Endothelial cell of umbilical vein (primary cell): ENCODE data around the gene CCR4. TPM values are rescaled to one million over a fixed set of nuclear protein-coding genes. Genes with fewer than 3 reads are reported as not detected.

ENCODE experiments used
- BruUV-seq: library from RNA; stranded (reverse); fragments of 400-500 nt; replicated peaks from 2 replicates; lab custom pipeline; 2021; lab: Mats Ljungman, UMichigan
- CTCF ChIA-PET: fragments of 300-600, 350-600 bp; sonication (Branson Sonifier 250); formaldehyde crosslinking; loops from one replicate; lab custom pipeline; 2021; ENCODE audit warnings: antibody characterized with exemption, inconsistent platforms; lab: Charles Lee
- POLR2A ChIA-PET: fragments of 300-600, 350-600 bp; sonication (Branson Sonifier 250); formaldehyde crosslinking; loops from one replicate; lab custom pipeline; 2021; ENCODE audit warnings: antibody characterized with exemption, inconsistent platforms; lab: Charles Lee
- DNase-seq: peaks from one replicate; pipeline ENCODE4 v3.0.0-alpha.2; 2011; ENCODE audit warnings: low read depth, low spot score
- FAIRE-seq: peaks from 2 replicates; lab custom pipeline; 2011; peaks lifted over from hg19 to GRCh38; lab: Jason Lieb, UNC
- H2AFZ ChIP-seq: 2 replicates; pipeline ENCODE4 v1.6.0; 2012; ENCODE audit warnings: low read depth, low read length, control low read depth, inconsistent platforms
- H3K27ac ChIP-seq: 2 replicates; pipeline ENCODE4 v1.5.1; 2011; ENCODE audit warnings: low read depth, mild to moderate bottlenecking, control low read depth, low read length, moderate library complexity; ENCODE audit not compliant: insufficient read depth
- H3K27me3 ChIP-seq, 2 experiments: 2 replicates each; pipeline versions ENCODE4 v1.6.0 to v1.6.1; 2011; ENCODE audit warnings: low read length in 2 of 2, mixed read lengths in 1 of 2; ENCODE audit not compliant: control insufficient read depth in 2 of 2, insufficient read depth in 2 of 2
- H3K36me3 ChIP-seq, 2 experiments: 2 replicates in 1 of 2; 3 replicates in 1 of 2; pipeline ENCODE4 v1.5.1; 2011; ENCODE audit warnings: low read length in 2 of 2, mild to moderate bottlenecking in 1 of 2, moderate library complexity in 1 of 2; ENCODE audit not compliant: control insufficient read depth in 2 of 2, insufficient read depth in 2 of 2; ENCODE audit errors: extremely low read depth in 1 of 2
- H3K4me1 ChIP-seq: 3 replicates; pipeline ENCODE4 v1.5.1; 2011; ENCODE audit warnings: mild to moderate bottlenecking, low read length; ENCODE audit not compliant: control insufficient read depth, insufficient read depth; ENCODE audit errors: extremely low read depth
- H3K4me2 ChIP-seq: 2 replicates; pipeline ENCODE4 v1.6.1; 2011; ENCODE audit warnings: low read length, control low read depth, mixed read lengths; ENCODE audit not compliant: insufficient read depth
- H3K4me3 ChIP-seq, 3 experiments: fragments of 200-600 bp in 1 of 3; sonication (generic), shearing (Covaris generic) in 1 of 3; replicated peaks in 1 of 3; 2 replicates each; pipeline ENCODE4 v1.5.1; 2011 to 2016; ENCODE audit warnings: control low read depth in 3 of 3, low read length in 3 of 3, mild to moderate bottlenecking in 2 of 3, inconsistent platforms in 1 of 3, low read depth in 1 of 3, moderate library complexity in 1 of 3; ENCODE audit not compliant: insufficient read depth in 1 of 3
- H3K79me2 ChIP-seq: 2 replicates; pipeline ENCODE4 v1.6.0; 2012; ENCODE audit warnings: low read length, inconsistent platforms; ENCODE audit not compliant: control insufficient read depth, insufficient read depth
- H3K9ac ChIP-seq: replicated peaks from 2 replicates; pipeline ENCODE3; 2011; ENCODE audit warnings: low read length, control low read depth; ENCODE audit not compliant: insufficient read depth; ENCODE audit errors: extremely low read depth
- H3K9me1 ChIP-seq: replicated peaks from 3 replicates; pipeline ENCODE4 v1.6.0; 2011; ENCODE audit warnings: mild to moderate bottlenecking, low read length; ENCODE audit not compliant: control insufficient read depth, insufficient read depth; ENCODE audit errors: extremely low read depth
- H3K9me3 ChIP-seq: replicated peaks from 2 replicates; pipeline ENCODE4 v1.5.1; 2012; ENCODE audit warnings: low read length, inconsistent platforms; ENCODE audit not compliant: control insufficient read depth, insufficient read depth
- H4K20me1 ChIP-seq: replicated peaks from 2 replicates; pipeline ENCODE3; 2011; ENCODE audit warnings: mild to moderate bottlenecking, low read length; ENCODE audit not compliant: control insufficient read depth, insufficient read depth; ENCODE audit errors: extremely low read depth
- EZH2 ChIP-seq: IDR thresholded peaks from 2 replicates; pipeline ENCODE4 v1.6.1; 2012; ENCODE audit warnings: borderline replicate concordance, low read depth, mild to moderate bottlenecking, moderate library complexity, low read length, inconsistent platforms; ENCODE audit not compliant: severe bottlenecking
- FOS ChIP-seq: IDR thresholded peaks from 2 replicates; pipeline ENCODE4 v1.6.1; 2011; ENCODE audit warnings: mild to moderate bottlenecking, low read length, moderate library complexity, borderline replicate concordance; ENCODE audit not compliant: insufficient read depth
- GATA2 ChIP-seq: IDR thresholded peaks from 2 replicates; pipeline ENCODE4 v1.7.0; 2011; ENCODE audit warnings: low read depth, mild to moderate bottlenecking, moderate library complexity, mixed read lengths, low read length; ENCODE audit not compliant: insufficient read length, insufficient read depth
- JUN ChIP-seq: IDR thresholded peaks from 2 replicates; pipeline ENCODE4 v1.6.1; 2011; ENCODE audit warnings: borderline replicate concordance, low read depth; ENCODE audit not compliant: insufficient read length, insufficient read depth
- MYC ChIP-seq: IDR thresholded peaks from one replicate; pipeline ENCODE4 v1.6.1; 2011; ENCODE audit warnings: mild to moderate bottlenecking, low read depth, low read length
- POLR2A ChIP-seq: IDR thresholded peaks from 2 replicates; pipeline ENCODE4 v1.6.1; 2012; ENCODE audit warnings: low read depth, mild to moderate bottlenecking, control low read depth, low read length
- POLR2AphosphoS5 ChIP-seq: IDR thresholded peaks from 2 replicates; pipeline ENCODE4 v1.6.1; 2012; ENCODE audit warnings: low read depth, mild to moderate bottlenecking, control low read depth, low read length, moderate library complexity; ENCODE audit not compliant: insufficient read depth
- dilution Hi-C: fragments of 300-500 bp; cut with MboI; formaldehyde crosslinking; loops from one replicate; pipeline ENCODE4 v1.15.0; 2019; ENCODE audit warnings: low sequenced_read_pairs; ENCODE audit not compliant: extremely low pct_ligation_motif_present
- intact Hi-C: fragments of 100-400 bp; cut with micrococcal nuclease; formaldehyde crosslinking; loops from one replicate; pipeline ENCODE4 v1.10.0; 2022
- polyA plus RNA-seq, 4 experiments: library from polyadenylated mRNA; depleted of rRNA in 3 of 4; stranded (reverse) in 3 of 4; unstranded in 1 of 4; fragments of >200 nt; gene quantifications; 2 replicates each; pipeline versions ENCODE4 v1.2.1 to v1.2.3, GENCODE V29; 2011 to 2012; ENCODE audit warnings: missing spikeins in 1 of 4
- total RNA-seq: library from RNA; stranded (reverse); gene quantifications from 2 replicates; pipeline ENCODE4 v1.2.3, GENCODE V29; 2021
- TF ChIP-seq, protein P1 (sequence below), 2 donors: IDR thresholded peaks; 1 replicate in 1 of 2; 2 replicates in 1 of 2; pipeline ENCODE4 v1.5.1; 2011; ENCODE audit warnings: low read length in 2 of 2, mild to moderate bottlenecking in 2 of 2, moderate library complexity in 2 of 2, control low read depth in 1 of 2, inconsistent platforms in 1 of 2, low read depth in 1 of 2; ENCODE audit not compliant: insufficient read depth in 1 of 2; ENCODE audit errors: extremely low read depth in 1 of 2
- TF ChIP-seq, protein P2 (sequence below): IDR thresholded peaks from 2 replicates; pipeline ENCODE4 v1.6.1; 2011; ENCODE audit not compliant: insufficient read depth, insufficient read length

CCR4 gene
- total and polyA plus RNA-seq, 2 donors (not counting 3 experiments of a cell fraction or from before 2014, with no cell fraction given) = not detected

DNA sequence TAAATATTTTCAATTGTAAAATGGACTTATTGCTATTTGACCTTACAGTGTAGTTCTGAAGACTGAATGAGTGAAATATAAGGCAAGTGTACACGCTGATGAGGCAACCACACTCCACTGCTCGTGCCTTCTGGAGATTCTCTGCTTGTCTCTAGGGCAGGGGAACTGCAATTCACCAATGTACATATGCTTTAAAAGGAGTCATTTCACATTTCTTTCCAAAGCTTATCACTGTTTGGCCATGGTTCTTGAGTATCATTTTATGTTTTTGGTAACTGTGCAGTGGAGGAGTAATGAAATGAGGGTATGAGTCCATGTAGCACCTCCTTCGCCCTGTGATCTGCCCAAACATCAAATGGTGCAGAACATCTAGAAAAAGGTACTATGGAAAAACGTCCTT lies 43.7 kb downstream of the CCR4 start:
- no peaks in the 10 kb centered on the region for H3K9me3 ChIP-seq
- H3K27me3 ChIP-seq = no peaks in the 10 kb centered on the region
- H3K9me1 ChIP-seq = no peaks in the 10 kb centered on the region
- no peak overlapping the region for H2AFZ ChIP-seq
- BruUV-seq = no TSS peak
- peaks cover 6% of the 10 kb centered on the region for H3K4me1 ChIP-seq
- H3K36me3 ChIP-seq = peaks cover 0 to 3% of the 10 kb centered on the region in 2 experiments
- CTCF ChIA-PET = interaction anchor here (0.7 kb wide), 1 partner anchor 32 kb away, joined by 3 read pairs; no protein-coding TSS in a partner anchor
- TF ChIP-seq JUN = no peak
- TF ChIP-seq FOS = no peak
- TF ChIP-seq, protein P1, sequence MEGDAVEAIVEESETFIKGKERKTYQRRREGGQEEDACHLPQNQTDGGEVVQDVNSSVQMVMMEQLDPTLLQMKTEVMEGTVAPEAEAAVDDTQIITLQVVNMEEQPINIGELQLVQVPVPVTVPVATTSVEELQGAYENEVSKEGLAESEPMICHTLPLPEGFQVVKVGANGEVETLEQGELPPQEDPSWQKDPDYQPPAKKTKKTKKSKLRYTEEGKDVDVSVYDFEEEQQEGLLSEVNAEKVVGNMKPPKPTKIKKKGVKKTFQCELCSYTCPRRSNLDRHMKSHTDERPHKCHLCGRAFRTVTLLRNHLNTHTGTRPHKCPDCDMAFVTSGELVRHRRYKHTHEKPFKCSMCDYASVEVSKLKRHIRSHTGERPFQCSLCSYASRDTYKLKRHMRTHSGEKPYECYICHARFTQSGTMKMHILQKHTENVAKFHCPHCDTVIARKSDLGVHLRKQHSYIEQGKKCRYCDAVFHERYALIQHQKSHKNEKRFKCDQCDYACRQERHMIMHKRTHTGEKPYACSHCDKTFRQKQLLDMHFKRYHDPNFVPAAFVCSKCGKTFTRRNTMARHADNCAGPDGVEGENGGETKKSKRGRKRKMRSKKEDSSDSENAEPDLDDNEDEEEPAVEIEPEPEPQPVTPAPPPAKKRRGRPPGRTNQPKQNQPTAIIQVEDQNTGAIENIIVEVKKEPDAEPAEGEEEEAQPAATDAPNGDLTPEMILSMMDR (IDR thresholded peaks at IDR 0.05; ENCODE audit: extremely low read depth in 1 of 2, insufficient read depth in 1 of 2, low read depth in 1 of 2, low read length in 2 of 2) = no peak
- no peak for TF ChIP-seq EZH2
- no peak for TF ChIP-seq MYC
- no peak for TF ChIP-seq POLR2AphosphoS5
- TF ChIP-seq, protein P2, sequence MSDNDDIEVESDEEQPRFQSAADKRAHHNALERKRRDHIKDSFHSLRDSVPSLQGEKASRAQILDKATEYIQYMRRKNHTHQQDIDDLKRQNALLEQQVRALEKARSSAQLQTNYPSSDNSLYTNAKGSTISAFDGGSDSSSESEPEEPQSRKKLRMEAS = no peak
- no peak for TF ChIP-seq POLR2A
- no peak for TF ChIP-seq GATA2
- H4K20me1 ChIP-seq = no peaks in the 10 kb centered on the region
- DNase-seq (no peak), FAIRE-seq (peak; percentile 28)
- H3K9ac ChIP-seq = no peak overlapping the region
- POLR2A ChIA-PET = no interaction called here
- intact Hi-C loops = no loop called here
- no peaks in the 10 kb centered on the region for H3K79me2 ChIP-seq
- dilution Hi-C loops = no loop called here
- no peak overlapping the region for H3K4me2 ChIP-seq
- H3K27ac ChIP-seq = no peak overlapping the region
- no peak overlapping the region for H3K4me3 ChIP-seq
